ENCODE data around the gene CHMP4A. TPM values are rescaled to one million over a fixed set of nuclear protein-coding genes. Genes with fewer than 3 reads are reported as not detected.

CHMP4A gene
- total RNA-seq, 1 experiment from 2014 or later: 32.7 TPM

DNA sequence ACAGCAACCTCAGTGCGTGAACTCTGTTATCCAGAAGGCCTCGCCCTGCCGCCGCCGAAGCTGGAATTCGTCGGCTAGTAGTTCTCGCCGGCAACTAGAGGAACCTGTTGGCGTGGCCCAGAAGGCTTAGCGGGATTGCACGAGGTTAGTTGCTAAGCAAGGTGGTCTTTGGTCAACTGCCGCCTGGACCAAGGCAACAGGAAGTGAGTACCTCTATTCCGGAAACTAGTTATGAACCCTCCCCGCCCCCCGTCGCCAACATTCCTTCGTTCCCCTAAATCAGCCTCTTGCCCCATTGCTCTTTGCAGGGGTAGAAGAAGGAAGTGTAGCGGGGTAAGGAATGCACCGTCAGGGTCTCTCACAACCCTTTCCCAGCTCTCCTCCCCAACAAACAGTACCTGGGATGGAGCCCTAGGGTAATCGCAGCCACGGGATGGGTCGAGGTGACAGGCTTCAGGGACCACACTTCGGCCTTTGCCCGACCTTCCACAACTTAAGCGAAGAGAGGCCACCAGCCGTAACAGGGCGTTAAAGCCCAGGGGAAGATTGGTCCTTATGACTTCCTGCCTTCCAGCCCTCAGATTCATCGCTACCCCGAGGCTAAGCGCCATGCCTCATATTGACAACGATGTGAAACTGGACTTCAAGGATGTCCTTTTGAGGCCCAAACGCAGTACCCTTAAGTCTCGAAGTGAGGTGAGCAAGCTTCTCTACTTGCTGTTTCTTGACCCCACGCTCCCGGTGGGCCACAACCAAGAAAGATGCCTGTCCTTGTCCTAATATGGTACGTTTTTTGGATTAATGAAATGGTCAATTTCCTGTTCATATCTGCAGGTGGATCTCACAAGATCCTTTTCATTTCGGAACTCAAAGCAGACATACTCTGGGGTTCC lies 19.6 kb upstream of the CHMP4A start, which contains the start of gene GMPR2:
TSS of gene GMPR2 (plus strand) at position 285 of the 893 bp plus-strand sequence. CDS start at position 610, 325 bp downstream.
- DNase-seq (ENCODE audit: low spot score) (no peak), ATAC-seq (peak; percentile 56)
- Mint-ChIP-seq H3K27me3 (ENCODE audit: low read depth) (no peaks in the 10 kb centered on the region), H3K27ac (peak within 1 kb of the TSS; percentile 99), H3K36me3 (peaks cover 28% of the 10 kb centered on the region), H3K9me3 (no peaks in the 10 kb centered on the region), H3K4me3 (peak within 1 kb of the TSS; percentile 99), H3K4me1 (peaks cover 22% of the 10 kb centered on the region)
- ChIA-PET CTCF (interaction anchor here (0.7 to 1.7 kb wide), 2 partner anchors 9 to 199 kb away, joined by 3 to 12 read pairs; partner anchors contain the start of gene TINF2), POLR2A (interaction anchor here (0.9 to 1.9 kb wide), 2 partner anchors 9 to 38 kb away, joined by 4 to 9 read pairs; partner anchors contain the start of gene TINF2)
- TF ChIP-seq GABPB1 (CRISPR knock-in tag; IDR thresholded peaks at IDR 0.05): peak; percentile 28; the same call in 1 of the 2 replicates
- TF ChIP-seq CREM (CRISPR knock-in tag; IDR thresholded peaks at IDR 0.05): no peak
- TF ChIP-seq, protein P1, sequence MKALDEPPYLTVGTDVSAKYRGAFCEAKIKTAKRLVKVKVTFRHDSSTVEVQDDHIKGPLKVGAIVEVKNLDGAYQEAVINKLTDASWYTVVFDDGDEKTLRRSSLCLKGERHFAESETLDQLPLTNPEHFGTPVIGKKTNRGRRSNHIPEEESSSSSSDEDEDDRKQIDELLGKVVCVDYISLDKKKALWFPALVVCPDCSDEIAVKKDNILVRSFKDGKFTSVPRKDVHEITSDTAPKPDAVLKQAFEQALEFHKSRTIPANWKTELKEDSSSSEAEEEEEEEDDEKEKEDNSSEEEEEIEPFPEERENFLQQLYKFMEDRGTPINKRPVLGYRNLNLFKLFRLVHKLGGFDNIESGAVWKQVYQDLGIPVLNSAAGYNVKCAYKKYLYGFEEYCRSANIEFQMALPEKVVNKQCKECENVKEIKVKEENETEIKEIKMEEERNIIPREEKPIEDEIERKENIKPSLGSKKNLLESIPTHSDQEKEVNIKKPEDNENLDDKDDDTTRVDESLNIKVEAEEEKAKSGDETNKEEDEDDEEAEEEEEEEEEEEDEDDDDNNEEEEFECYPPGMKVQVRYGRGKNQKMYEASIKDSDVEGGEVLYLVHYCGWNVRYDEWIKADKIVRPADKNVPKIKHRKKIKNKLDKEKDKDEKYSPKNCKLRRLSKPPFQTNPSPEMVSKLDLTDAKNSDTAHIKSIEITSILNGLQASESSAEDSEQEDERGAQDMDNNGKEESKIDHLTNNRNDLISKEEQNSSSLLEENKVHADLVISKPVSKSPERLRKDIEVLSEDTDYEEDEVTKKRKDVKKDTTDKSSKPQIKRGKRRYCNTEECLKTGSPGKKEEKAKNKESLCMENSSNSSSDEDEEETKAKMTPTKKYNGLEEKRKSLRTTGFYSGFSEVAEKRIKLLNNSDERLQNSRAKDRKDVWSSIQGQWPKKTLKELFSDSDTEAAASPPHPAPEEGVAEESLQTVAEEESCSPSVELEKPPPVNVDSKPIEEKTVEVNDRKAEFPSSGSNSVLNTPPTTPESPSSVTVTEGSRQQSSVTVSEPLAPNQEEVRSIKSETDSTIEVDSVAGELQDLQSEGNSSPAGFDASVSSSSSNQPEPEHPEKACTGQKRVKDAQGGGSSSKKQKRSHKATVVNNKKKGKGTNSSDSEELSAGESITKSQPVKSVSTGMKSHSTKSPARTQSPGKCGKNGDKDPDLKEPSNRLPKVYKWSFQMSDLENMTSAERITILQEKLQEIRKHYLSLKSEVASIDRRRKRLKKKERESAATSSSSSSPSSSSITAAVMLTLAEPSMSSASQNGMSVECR (CRISPR knock-in tag; IDR thresholded peaks at IDR 0.05; ENCODE audit: borderline replicate concordance): no peak
- no peak for TF ChIP-seq ZNF121 (CRISPR knock-in tag; IDR thresholded peaks at IDR 0.05)
- no peak for TF ChIP-seq NR3C1 (CRISPR knock-in tag; conservative IDR thresholded peaks at IDR 0.05; ENCODE audit: low read depth)
- TF ChIP-seq, protein P2, sequence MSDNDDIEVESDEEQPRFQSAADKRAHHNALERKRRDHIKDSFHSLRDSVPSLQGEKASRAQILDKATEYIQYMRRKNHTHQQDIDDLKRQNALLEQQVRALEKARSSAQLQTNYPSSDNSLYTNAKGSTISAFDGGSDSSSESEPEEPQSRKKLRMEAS (CRISPR knock-in tag; IDR thresholded peaks at IDR 0.05): peak; percentile 24; the same call in 1 of the 2 replicates
- TF ChIP-seq, protein P3, sequence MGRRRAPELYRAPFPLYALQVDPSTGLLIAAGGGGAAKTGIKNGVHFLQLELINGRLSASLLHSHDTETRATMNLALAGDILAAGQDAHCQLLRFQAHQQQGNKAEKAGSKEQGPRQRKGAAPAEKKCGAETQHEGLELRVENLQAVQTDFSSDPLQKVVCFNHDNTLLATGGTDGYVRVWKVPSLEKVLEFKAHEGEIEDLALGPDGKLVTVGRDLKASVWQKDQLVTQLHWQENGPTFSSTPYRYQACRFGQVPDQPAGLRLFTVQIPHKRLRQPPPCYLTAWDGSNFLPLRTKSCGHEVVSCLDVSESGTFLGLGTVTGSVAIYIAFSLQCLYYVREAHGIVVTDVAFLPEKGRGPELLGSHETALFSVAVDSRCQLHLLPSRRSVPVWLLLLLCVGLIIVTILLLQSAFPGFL (CRISPR knock-in tag; IDR thresholded peaks at IDR 0.05; ENCODE audit: borderline replicate concordance): no peak
- TF ChIP-seq, protein P4, sequence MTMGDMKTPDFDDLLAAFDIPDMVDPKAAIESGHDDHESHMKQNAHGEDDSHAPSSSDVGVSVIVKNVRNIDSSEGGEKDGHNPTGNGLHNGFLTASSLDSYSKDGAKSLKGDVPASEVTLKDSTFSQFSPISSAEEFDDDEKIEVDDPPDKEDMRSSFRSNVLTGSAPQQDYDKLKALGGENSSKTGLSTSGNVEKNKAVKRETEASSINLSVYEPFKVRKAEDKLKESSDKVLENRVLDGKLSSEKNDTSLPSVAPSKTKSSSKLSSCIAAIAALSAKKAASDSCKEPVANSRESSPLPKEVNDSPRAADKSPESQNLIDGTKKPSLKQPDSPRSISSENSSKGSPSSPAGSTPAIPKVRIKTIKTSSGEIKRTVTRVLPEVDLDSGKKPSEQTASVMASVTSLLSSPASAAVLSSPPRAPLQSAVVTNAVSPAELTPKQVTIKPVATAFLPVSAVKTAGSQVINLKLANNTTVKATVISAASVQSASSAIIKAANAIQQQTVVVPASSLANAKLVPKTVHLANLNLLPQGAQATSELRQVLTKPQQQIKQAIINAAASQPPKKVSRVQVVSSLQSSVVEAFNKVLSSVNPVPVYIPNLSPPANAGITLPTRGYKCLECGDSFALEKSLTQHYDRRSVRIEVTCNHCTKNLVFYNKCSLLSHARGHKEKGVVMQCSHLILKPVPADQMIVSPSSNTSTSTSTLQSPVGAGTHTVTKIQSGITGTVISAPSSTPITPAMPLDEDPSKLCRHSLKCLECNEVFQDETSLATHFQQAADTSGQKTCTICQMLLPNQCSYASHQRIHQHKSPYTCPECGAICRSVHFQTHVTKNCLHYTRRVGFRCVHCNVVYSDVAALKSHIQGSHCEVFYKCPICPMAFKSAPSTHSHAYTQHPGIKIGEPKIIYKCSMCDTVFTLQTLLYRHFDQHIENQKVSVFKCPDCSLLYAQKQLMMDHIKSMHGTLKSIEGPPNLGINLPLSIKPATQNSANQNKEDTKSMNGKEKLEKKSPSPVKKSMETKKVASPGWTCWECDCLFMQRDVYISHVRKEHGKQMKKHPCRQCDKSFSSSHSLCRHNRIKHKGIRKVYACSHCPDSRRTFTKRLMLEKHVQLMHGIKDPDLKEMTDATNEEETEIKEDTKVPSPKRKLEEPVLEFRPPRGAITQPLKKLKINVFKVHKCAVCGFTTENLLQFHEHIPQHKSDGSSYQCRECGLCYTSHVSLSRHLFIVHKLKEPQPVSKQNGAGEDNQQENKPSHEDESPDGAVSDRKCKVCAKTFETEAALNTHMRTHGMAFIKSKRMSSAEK (CRISPR knock-in tag; IDR thresholded peaks at IDR 0.05; ENCODE audit: borderline replicate concordance): no peak
- TF ChIP-seq CREB1 (CRISPR knock-in tag; IDR thresholded peaks at IDR 0.05): no peak
- TF ChIP-seq, protein P5, sequence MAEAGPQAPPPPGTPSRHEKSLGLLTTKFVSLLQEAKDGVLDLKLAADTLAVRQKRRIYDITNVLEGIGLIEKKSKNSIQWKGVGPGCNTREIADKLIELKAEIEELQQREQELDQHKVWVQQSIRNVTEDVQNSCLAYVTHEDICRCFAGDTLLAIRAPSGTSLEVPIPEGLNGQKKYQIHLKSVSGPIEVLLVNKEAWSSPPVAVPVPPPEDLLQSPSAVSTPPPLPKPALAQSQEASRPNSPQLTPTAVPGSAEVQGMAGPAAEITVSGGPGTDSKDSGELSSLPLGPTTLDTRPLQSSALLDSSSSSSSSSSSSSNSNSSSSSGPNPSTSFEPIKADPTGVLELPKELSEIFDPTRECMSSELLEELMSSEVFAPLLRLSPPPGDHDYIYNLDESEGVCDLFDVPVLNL (CRISPR knock-in tag; IDR thresholded peaks at IDR 0.05; ENCODE audit: borderline replicate concordance, low read depth): no peak
- no peak for TF ChIP-seq CBFB (CRISPR knock-in tag; IDR thresholded peaks at IDR 0.05; ENCODE audit: low read depth)
- TF ChIP-seq, protein P6, sequence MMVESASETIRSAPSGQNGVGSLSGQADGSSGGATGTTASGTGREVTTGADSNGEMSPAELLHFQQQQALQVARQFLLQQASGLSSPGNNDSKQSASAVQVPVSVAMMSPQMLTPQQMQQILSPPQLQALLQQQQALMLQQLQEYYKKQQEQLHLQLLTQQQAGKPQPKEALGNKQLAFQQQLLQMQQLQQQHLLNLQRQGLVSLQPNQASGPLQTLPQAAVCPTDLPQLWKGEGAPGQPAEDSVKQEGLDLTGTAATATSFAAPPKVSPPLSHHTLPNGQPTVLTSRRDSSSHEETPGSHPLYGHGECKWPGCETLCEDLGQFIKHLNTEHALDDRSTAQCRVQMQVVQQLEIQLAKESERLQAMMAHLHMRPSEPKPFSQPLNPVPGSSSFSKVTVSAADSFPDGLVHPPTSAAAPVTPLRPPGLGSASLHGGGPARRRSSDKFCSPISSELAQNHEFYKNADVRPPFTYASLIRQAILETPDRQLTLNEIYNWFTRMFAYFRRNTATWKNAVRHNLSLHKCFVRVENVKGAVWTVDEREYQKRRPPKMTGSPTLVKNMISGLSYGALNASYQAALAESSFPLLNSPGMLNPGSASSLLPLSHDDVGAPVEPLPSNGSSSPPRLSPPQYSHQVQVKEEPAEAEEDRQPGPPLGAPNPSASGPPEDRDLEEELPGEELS (CRISPR knock-in tag; IDR thresholded peaks at IDR 0.05): peak; percentile 37; the same call in 1 of the 2 replicates
- TF ChIP-seq, protein P7, sequence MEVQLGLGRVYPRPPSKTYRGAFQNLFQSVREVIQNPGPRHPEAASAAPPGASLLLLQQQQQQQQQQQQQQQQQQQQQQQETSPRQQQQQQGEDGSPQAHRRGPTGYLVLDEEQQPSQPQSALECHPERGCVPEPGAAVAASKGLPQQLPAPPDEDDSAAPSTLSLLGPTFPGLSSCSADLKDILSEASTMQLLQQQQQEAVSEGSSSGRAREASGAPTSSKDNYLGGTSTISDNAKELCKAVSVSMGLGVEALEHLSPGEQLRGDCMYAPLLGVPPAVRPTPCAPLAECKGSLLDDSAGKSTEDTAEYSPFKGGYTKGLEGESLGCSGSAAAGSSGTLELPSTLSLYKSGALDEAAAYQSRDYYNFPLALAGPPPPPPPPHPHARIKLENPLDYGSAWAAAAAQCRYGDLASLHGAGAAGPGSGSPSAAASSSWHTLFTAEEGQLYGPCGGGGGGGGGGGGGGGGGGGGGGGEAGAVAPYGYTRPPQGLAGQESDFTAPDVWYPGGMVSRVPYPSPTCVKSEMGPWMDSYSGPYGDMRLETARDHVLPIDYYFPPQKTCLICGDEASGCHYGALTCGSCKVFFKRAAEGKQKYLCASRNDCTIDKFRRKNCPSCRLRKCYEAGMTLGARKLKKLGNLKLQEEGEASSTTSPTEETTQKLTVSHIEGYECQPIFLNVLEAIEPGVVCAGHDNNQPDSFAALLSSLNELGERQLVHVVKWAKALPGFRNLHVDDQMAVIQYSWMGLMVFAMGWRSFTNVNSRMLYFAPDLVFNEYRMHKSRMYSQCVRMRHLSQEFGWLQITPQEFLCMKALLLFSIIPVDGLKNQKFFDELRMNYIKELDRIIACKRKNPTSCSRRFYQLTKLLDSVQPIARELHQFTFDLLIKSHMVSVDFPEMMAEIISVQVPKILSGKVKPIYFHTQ (CRISPR knock-in tag; IDR thresholded peaks at IDR 0.05): no peak
- no peak for TF ChIP-seq RELA (CRISPR knock-in tag; IDR thresholded peaks at IDR 0.05; ENCODE audit: borderline replicate concordance)
- TF ChIP-seq TCF7 (CRISPR knock-in tag; IDR thresholded peaks at IDR 0.05; ENCODE audit: low read depth): no peak
- TF ChIP-seq MXD4 (CRISPR knock-in tag; IDR thresholded peaks at IDR 0.05; ENCODE audit: borderline replicate concordance): no peak
- no peak for TF ChIP-seq ESRRA (CRISPR knock-in tag; IDR thresholded peaks at IDR 0.05; ENCODE audit: borderline replicate concordance)
- TF ChIP-seq ZNF317 (CRISPR knock-in tag; IDR thresholded peaks at IDR 0.05; ENCODE audit: borderline replicate concordance, low read depth): no peak
- no peak for TF ChIP-seq MYBL2 (CRISPR knock-in tag; IDR thresholded peaks at IDR 0.05)
